ENCODE measurements around the gene MRPL43.
A peak's percentile ranks its signal among the peaks of the same experiment; 100 is the strongest.
"Not testable (repeated sequence)": the region's sequence is repeated elsewhere in the genome, so short reads cannot be mapped to it uniquely, and the experiment has no call there.

MRPL43 gene

DNA sequence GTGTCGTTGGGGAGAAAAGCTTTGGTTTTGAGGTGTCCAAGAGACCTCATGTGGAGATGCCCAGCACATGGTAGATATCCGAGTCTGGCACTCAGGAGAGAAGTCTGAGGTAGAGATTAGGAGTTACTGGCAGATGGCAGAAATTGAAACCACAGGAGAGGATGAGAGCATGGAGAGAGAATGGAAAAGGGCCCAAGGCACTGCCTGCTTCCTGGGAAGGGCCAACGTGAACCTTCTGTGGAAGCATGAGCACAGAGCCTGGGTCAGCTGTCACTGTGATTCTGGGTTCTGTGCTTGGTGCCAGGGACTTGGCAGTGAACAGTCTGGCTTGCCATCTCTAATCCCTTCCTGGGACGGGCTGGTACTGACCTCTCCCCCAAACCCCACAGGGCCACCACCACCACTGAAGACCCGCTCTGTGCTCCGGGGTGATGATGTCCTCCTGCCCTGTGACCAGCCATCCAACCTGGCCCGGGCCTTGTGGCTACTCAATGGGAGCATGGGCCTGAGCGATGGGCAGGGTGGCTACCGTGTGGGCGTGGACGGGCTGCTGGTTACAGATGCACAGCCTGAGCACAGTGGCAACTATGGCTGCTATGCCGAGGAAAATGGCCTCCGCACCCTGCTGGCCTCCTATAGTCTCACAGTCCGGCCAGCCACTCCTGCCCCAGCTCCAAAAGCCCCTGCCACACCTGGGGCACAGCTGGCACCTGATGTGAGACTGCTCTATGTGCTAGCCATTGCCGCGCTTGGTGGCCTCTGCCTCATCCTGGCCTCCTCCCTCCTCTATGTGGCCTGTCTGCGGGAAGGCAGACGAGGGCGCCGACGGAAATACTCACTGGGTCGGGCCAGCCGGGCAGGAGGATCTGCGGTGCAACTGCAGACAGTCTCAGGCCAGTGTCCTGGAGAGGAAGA lies 4.1 kb downstream of the MRPL43 start:
- no peak for DNase-seq (ENCODE audit: low read depth)

DNA sequence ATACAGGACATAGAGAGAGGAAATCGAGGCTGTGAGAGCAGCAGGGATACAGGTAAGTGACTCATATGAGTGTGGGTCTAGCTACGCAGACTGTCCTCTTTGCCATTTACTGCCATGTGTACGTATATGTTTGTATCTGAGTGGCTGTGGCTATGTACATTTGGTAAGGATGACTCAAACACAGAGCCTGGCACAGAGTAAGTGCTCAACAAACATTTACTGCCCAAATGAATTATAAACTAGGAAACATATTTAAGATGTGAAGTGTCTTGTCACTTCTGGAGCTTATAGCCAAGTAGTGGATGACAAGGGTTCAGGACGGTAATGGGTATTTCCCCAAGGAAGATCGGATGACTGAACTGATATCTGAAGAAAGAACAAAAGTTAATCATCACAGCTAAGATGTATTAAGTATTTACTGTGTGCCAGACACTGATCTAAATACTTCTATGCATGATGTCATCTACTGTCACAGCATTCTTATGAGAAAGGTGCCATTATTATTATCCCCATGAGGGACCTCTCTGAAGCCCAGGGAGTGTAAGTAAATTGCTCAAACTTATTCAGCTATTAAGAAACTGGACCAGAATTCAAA lies 6.0 kb downstream of the MRPL43 start:
- no peak for DNase-seq (ENCODE audit: low read depth)

DNA sequence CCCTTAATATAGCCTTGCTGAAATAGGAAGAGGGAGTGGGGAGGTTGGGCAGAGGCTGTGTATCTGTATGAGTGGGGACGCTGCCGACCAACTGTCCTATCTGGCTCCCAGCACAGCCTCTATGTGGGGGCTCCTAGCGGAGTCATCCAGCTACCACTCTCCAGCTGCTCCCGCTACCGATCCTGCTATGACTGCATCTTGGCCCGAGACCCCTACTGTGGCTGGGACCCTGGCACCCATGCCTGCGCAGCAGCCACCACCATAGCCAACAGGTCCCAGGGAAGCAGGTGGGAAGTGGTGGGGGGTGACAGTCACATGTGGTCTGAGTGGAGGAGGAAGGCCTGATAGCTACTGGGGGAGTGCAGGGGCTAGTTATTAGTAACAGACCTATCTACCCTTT lies 6.6 kb downstream of the MRPL43 start:
- DNase-seq (ENCODE audit: low read depth) = no peak

DNA sequence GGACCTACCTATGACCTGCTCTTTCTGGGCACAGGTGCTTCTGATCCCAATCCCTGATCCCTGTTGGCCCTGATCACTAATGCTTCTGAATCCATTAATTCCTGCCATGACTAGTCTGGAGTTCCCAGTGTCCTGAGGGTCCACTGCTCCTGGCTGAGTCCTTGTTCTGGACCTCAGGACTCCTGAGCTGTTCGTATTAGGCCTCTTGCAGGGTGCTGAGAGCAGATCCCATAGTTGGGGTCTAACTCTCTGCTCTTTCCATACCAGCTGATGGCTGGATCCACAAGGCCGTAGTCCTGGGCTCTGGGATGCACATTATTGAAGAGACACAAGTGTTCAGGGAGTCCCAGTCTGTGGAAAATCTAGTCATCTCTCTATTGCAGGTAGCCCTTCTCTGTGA lies 7.0 kb downstream of the MRPL43 start:
- DNase-seq (ENCODE audit: low read depth) = no peak

DNA sequence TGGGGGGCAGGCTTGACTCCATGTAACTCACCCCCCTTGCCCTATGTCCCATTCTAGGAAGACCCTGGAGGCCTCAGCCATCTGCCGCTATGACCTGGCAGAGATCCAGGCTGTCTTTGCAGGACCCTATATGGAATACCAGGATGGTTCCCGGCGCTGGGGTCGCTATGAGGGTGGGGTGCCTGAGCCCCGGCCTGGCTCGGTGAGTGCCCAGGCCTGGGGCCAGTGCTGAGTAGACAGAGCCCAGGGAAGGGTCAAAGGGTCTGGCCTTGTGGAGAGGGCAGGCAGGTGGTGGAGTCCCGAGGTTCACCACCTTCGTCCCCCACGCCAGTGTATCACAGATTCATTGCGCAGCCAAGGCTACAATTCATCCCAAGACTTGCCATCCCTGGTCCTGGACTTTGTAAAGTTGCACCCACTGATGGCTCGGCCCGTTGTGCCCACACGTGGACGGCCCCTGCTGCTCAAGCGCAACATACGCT lies 7.5 kb downstream of the MRPL43 start:
- no peak for DNase-seq (ENCODE audit: low read depth)

DNA sequence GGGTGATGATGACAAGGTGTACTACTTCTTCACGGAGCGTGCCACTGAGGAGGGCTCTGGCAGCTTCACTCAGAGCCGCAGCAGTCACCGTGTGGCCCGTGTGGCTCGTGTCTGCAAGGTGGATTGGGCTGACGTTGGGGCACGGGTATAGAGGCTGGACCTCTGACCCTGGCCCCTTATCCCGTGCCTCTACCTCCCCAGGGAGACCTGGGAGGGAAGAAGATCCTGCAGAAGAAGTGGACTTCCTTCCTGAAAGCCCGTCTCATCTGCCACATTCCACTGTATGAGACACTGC lies 8.4 kb downstream of the MRPL43 start:
- no peak for DNase-seq (ENCODE audit: low read depth)

DNA sequence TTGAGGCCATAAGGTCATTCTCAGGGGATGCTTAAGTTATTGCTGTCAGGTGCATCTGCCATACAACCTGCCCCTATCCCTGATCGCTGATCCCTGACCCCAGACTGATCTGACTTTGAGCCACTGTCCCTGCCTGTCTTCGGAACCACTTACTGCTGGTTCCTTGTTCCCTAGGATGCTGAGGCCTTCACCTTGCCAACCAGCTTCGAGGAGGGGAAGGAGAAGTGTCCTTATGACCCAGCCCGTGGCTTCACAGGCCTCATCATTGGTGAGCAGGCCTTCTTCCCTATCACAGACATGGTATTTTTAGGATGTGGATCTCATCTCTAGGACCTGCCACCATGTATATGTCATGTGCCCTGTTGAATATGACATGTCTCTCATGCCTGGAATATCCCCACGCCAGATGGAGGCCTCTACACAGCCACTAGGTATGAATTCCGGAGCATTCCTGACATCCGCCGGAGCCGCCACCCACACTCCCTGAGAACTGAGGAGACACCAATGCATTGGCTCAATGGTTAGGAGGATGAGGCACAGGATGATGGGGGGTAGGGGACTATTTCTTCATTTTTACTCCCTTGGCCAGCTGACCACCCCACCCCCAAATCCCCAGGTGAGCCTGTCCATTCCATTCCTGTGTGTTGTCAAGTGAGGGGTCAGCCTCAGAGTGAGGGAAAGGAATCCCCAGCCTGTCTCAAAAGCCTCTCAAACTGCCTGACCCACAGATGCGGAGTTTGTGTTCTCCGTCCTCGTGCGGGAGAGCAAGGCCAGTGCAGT lies 9.0 kb downstream of the MRPL43 start:
- no peak for DNase-seq (ENCODE audit: low read depth)

DNA sequence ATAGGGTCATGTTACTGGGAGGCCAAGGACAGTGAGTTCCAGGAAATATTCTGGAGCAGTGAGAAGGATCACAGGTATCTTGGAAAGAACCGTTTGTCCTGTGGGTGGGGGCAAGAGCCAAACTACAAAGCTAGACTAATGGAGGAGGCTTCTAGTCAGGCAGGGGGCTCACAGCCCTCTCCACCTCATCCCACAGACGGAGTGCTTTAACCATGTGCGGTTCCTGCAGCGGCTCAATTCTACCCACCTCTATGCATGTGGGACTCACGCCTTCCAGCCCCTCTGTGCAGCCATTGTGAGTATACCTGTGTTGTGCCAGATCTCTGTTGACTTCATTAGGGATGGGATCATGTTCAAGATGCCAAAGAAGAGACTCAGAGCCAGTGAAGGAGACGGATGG lies 9.9 kb downstream of the MRPL43 start:
- no peak for DNase-seq (ENCODE audit: low read depth)

DNA sequence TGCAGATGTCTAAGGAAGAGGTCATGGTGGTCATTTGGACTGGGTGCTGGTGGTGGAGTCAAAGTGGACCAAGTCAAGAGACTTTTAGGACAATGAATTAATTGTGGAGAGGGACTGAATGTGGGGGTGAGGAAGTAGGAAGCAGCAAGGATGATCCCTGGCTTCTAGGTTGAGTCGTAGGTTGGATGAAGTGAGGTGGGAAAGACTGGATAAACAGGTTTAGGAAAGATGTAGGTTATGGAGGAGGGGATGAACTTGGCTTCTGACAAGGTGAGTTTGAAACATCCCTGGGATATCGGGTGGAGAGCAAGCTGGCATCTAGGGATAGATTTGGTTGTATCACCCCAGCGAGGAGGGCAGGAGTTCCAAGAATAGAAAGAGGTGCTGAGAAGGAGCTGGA lies 10.4 kb downstream of the MRPL43 start:
- no peak for DNase-seq (ENCODE audit: low read depth)

DNA sequence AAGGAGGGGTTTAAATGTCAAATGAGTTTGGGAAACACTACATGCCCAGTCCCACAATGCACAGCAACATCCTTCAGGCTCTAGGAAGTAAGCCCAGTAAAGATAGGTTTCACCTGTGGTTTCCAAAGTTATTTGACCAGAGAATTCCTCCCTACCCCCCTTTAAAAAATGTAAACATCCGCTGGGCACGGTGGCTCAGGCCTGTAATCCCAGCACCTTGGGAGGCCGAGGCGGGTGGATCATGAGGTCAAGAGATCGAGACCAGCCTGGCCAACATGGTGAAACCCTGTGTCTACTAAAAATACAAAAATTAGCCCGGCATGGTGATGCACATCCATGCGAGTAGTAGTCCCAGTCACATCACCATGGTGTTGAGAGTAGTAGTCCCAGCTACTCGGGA lies 11.9 kb downstream of the MRPL43 start:
- DNase-seq (ENCODE audit: low read depth) = not testable (repeated sequence)

DNA sequence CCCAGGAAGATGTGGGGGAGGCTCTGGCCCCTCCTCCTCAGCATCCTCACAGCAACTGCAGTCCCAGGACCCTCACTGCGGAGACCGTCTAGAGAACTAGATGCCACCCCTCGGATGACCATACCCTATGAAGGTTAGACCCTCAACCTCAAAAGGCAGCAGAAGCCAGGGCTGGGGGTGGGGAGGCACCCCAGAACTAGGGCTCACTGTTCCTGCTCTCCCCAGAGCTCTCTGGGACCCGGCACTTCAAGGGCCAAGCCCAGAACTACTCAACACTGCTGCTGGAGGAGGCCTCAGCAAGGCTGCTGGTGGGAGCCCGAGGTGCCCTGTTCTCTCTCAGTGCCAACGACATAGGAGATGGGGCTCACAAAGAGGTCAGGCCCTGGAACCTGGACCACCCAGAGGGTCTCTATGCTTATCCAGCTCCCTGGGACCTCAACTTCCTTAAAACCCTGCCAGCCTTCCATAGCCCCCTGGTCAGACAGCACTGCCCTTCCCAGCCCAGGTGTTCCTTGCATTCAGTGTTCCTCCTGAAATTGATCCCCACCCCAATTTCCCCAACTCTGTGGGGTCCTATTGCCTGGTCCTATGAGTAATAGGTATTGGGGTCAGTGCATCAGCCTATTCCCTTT lies 14.3 kb downstream of the MRPL43 start:
- DNase-seq (ENCODE audit: low read depth) = no peak

DNA sequence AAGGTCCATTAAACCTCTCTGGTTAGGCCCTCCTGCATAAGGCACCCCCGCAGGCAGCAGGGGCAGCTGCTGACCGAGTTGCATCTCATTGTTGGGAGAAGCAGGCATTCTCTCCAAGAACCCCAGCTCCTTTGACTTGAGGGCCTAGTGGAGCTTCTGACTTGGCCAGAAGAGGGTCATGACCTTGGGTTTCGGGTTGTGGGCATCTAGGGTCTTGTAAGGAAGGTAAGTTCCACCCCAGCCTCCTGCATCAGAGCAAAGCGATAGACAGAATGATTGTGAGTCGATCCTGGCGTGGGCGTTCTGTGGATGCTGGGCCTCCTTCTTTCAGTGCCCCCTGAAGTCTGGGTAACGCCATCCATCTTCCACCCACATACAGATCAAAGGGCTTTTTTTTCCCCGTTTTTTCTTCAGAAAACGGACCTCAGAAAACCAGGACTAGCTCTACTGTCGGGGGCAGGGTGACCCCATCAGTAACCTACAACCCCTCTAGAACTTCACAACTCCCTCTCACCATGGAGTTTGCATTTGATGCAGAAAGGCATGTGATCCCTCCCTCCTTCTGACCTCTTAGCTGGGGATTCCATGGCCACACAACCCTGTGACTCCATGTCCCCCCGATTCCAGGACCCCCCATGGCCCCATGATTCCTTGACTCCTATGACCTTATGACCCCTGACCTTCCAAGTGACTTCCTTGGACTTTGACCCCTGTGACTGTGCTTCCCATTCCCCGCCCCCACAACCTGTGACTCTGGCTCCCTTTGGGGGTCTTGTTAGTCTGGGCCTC lies 15.0 kb downstream of the MRPL43 start:
- DNase-seq (ENCODE audit: low read depth) = no peak

DNA sequence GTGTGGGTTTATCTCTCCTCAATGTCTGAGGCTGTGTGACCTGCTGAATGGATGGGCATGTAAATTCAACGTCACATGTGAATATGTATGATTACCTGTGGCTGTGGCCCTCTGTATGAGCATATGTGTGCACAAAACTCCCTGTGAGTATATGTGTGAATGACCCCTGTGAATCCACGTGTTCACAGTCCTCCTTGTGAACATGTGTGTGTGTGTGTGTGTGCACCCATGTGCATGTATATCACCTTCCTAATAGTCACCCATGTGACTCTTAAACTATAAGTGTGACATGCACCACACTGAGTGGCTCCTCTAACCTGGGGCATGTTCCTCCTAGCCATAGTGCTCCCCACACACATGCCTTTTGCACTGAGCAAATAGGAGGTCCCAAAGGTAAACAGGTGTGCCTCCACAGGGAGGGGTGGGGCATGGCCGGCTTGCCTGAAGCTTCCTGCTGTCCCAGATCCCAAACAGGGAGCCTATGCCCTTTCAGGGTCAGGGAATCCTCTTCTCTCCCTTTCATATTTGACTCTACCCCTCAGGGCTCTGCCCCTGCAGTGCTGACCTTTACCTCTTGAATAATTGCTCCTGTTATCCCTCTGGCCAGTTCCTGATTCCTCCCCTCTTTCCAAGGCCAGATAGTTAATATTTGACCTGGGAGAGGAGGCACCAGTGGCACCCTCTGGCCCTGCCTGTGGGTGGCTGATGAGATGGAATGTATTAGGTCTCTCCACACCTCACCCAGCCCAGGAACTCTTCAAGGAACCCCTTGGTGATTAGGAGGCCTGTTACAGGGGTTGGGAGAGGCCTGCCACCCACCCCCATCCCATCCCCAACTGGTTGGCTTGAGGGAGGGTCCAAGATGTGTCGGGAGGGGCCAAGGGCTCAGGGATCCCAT lies 16.1 kb downstream of the MRPL43 start:
- DNase-seq (ENCODE audit: low read depth) = no peak

DNA sequence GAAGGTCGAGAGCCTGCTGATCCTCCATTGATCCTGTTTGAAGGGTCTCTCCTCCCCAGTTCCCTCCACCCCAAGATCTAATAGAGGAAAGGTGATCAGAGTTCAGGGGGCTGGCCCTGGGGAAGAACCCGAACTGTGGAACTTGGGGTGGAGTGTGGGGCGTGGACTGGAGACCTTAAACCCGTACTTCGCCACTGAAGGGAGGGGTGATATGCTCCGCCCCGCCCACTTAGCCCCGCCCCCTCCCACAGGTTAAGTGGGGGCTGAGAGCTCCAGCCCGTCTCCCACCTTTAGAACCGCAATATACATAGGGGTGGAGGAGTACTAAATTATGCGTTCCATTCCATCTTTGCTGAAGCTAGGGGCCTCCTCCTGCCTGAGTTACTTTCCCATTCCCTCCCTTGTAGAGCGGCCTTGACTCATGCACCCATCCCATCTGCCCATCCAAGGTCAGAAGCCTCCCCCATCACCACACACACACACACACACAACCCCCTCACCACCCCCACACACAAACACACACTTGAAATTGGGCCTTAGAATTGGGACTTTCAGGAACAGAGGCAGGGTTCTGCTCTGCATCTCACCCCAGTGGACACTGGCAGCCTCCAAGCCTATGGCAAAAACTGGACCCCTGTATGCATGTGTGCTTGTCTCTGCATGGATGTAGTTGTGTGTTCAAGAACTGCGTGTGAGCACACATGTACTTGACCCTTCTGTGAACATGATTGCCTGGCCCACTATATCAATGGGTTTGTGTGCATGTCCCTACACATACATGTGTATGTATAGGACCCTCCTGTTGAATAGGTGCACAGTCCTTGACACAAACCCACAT lies 17.0 kb downstream of the MRPL43 start:
- DNase-seq (ENCODE audit: low read depth) = no peak

DNA sequence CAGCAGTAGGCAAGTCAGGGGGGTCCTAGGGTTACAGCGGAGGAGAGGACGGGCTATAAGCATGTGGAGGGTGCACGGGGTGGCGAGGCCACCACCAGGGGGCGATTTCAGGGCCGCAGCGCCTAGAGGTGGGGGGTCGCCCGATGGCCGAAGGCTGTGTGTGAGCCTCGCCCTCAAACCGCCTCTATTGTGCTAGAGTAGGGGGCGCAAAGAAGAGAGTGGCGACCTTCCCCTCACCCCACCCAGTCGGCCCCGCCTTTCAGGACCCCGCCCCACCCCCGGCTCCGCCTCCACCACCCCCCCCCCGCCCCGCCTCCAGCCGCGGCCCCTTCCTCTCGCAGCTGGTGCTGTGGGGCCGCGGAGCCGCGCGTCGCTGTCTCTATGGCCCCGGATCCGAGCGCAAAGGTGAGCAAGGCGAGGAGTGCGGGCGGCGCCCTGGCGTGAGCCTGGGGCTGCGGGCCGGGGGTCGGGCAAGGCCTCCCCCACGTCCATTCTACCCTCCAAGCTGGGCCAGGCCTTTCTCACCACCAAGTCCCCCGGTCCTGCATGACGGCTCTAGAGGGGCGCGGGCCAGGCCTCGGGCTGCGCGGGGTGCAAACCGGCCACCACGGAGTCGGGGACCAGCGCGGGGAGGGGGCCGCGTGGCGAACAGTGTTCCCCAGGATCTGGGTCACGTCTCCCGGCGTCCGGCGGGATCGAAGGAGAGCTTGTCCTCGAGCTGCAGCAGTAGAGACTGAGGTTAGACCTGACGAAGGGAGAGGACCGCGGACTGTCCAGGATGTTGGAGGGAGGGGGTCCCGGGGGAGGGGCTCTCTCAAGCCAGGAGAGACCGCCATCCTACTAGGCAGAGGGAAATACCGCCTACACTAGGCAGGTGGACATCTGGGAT lies 17.9 kb downstream of the MRPL43 start, which contains the start of gene SEMA4G:
SEMA4G (plus strand) TSS at position 318 of the 889 bp plus-strand sequence. CDS start 3,409 bp downstream, outside the sequence.
- DNase-seq (ENCODE audit: low read depth) = peak; percentile 8

DNA sequence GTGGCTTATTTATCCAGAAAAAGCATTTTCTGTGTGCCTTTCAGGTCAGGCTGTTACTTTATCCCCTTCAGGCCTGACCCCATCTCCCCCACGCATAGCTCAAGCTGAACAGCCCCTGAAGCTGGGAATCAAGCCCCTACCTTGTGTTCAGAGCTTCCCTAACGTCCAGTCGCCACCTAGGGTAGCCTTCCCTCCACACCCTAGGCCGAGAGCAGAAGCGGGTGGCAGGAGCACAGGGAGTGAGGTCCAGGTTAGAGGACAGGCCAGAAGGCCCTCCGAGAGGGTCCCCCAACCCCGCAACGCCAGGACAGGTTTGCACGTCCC lies 18.5 kb downstream of the MRPL43 start:
- DNase-seq (ENCODE audit: low read depth) = no peak

DNA sequence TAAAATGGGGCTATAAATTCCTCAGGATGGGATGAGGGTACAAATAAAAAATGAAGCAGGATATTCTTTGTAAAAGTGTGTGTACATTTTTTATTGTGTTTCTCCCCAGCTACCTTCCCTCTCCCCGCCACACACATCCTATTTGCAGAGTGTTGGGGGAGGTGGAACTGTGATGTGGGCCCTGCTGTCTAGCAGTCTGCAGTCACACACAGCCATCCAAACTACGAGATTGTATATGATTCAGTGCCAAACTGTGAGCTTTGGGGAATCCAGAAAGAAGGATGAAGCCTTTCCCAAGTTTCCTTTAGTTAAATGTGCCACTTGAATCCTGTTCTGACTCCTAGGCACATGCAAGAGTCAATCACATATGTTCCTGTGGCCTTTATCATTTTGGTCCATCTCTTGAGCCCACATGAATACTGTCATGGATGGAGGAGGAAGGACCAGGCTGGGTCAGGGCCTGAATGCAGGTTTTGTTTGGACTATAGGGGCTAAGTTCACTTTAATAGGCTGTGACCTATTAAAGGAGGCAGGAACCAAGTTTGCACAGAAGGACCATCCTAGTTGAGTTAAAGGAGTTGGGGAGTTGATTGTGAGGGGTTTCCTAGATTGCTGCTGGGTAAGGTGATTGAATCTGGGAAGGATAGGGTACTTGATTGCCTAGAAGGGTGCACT lies 19.1 kb downstream of the MRPL43 start:
- DNase-seq (ENCODE audit: low read depth) = no peak

DNA sequence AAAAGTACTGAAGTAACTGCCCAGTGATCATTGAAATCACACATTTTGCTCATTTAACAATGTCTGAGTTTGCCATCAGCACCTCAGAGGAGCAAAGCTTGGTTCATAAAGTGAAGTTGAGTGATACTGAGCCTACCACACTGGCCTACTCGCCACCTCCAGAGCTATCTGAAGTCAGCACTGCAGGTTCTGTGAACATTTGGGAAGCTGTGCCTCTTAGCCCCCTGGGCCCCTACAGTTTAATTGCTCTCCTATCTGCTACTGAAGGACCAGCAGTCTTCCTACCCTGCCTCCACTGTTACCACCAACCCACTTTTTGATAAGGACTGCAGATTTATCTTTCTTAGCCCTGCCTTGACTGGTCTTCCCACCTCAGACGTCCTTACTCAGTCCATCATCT lies 20.0 kb downstream of the MRPL43 start:
- no peak for DNase-seq (ENCODE audit: low read depth)
